GM18498 (cell line): ENCODE data around the gene TDRD10.
"Not testable (repeated sequence)": the region's sequence is repeated elsewhere in the genome, so short reads cannot be mapped to it uniquely, and the experiment has no call there.

Experiments used
- ATAC-seq: cut with Tn5 transposase; IDR thresholded peaks from one replicate; pipeline ENCODE4 v1.9.1; 2021; ENCODE audit warnings: mild to moderate bottlenecking, moderate library complexity; ENCODE audit not compliant: unreplicated experiment

The TDRD10 gene

GRCh38 chr1:154478639-154479038 lies 23.4 kb upstream of the TDRD10 start:
- no peak for ATAC-seq

GRCh38 chr1:154479764-154480421 lies 22.1 kb upstream of the TDRD10 start:
- ATAC-seq = no peak

- ATAC-seq = no peak
These were observed 21.0 kb upstream of the TDRD10 start for GRCh38 chr1:154481053-154481452.

- no peak for ATAC-seq
These were observed 17.8 kb upstream of the TDRD10 start for GRCh38 chr1:154483941-154484803.

GRCh38 chr1:154485106-154485505 lies 16.9 kb upstream of the TDRD10 start:
- ATAC-seq = no peak

- ATAC-seq = no peak
These were observed 16.0 kb upstream of the TDRD10 start for GRCh38 chr1:154485910-154486496.

- not testable (repeated sequence) for ATAC-seq
These were observed 15.3 kb upstream of the TDRD10 start for GRCh38 chr1:154486756-154487155.

GRCh38 chr1:154488922-154489321 lies 13.1 kb upstream of the TDRD10 start:
- no peak for ATAC-seq

GRCh38 chr1:154489695-154490274 lies 12.2 kb upstream of the TDRD10 start:
- ATAC-seq = no peak

- ATAC-seq = no peak
These were observed 11.7 kb upstream of the TDRD10 start for GRCh38 chr1:154490317-154490716.

- no peak for ATAC-seq
These were observed 9.9 kb upstream of the TDRD10 start for GRCh38 chr1:154492115-154492514.

- no peak for ATAC-seq
These were observed 8.7 kb upstream of the TDRD10 start for GRCh38 chr1:154493276-154493675.

- no peak for ATAC-seq
These were observed 6.3 kb upstream of the TDRD10 start for GRCh38 chr1:154495496-154496273.

- ATAC-seq = no peak
These were observed 5.6 kb upstream of the TDRD10 start for GRCh38 chr1:154496383-154496782.

- no peak for ATAC-seq
These were observed 4.8 kb upstream of the TDRD10 start for GRCh38 chr1:154497026-154497806.

GRCh38 chr1:154499446-154499845 lies 2.6 kb upstream of the TDRD10 start:
- no peak for ATAC-seq

GRCh38 chr1:154500533-154500932 lies 1.5 kb upstream of the TDRD10 start:
- no peak for ATAC-seq

- ATAC-seq = no peak
These were observed 475 bp upstream of the TDRD10 start for GRCh38 chr1:154501423-154502065.

GRCh38 chr1:154502744-154503115 lies 711 bp downstream of the TDRD10 start:
- ATAC-seq = no peak

GRCh38 chr1:154503898-154504297 lies 1.9 kb downstream of the TDRD10 start:
- no peak for ATAC-seq
